ENCODE results near the gene PLEKHN1. TPM values are rescaled to one million over a fixed set of nuclear protein-coding genes. Genes with fewer than 3 reads are reported as not detected.

PLEKHN1 gene
- polyA plus RNA-seq, 1 donor: 0.49 TPM

DNA sequence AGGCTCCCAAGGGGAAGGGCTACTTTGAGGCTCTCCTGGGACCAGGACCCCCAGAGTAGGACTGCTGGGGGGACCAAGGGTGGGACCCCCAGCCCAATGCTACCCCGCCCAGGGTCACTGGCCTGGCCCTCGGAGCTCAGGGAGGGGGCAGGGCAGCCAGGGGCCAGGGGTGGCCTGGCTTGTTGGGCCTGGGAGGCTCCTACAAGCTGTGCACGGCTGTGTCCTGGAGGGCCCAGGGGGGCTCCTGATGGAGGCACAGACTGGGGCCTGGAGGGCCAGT is 31.4 kb downstream of the PLEKHN1 start:
- no peak overlapping the region for H3K27ac ChIP-seq (ENCODE audit: low read length)
- H3K9me3 ChIP-seq (ENCODE audit: control insufficient read depth, low read depth, low read length): peaks cover 22% of the 10 kb centered on the region
- DNase-seq: no peak
- no CpG with 5 or more reads among the region's 3 CpGs for WGBS (ENCODE audit: insufficient coverage, low lambda C conversion rate)
- no peaks in the 10 kb centered on the region for H3K36me3 ChIP-seq (ENCODE audit: control insufficient read depth, insufficient read depth, low read length)
- H3K4me3 ChIP-seq (ENCODE audit: low read length): no peak overlapping the region
- H3K4me1 ChIP-seq (ENCODE audit: control insufficient read depth, insufficient read depth, low read length): peaks cover 16% of the 10 kb centered on the region
- H3K27me3 ChIP-seq (ENCODE audit: control insufficient read depth, insufficient read depth, low read length): peaks cover 57% of the 10 kb centered on the region

DNA sequence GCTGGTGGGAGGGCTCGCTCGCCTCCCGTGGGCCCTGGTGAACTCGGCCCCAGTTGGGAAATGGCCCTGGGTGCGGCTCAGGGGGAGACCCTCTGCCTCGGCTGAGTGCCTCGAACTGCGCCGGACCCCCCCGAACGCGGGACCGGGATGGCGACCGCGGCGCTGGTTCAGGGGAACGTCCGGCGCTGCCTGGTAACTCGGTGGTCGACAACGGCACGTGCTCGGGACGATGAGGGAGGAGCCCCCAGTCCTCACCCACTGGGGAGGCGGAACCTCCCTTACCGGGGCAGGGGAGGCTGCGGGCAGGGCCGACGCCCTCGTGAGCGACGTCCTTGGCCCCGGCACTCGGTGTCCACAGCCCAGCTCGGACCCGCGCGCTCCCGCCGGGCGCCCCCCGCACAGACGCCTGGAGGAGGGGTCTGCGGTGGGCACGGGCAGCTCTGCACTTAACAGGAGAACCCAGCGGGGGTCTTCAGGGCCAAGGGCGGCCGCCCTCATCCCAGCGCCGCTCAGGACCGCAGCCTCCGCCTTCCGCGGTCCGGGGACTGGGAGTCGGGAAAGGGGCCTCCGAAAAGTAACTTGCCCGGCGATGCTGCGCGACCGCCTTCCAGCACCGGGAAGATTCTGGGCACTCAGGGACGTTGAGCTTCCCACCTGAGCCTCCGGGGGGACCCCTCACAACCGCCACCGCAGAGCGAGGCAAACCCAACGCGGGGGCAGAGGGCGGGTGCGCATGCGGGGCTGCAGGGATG is 31.9 kb downstream of the PLEKHN1 start:
- H3K4me1 ChIP-seq (ENCODE audit: control insufficient read depth, insufficient read depth, low read length): peaks cover 16% of the 10 kb centered on the region
- H3K27ac ChIP-seq (ENCODE audit: low read length): no peak overlapping the region
- H3K36me3 ChIP-seq (ENCODE audit: control insufficient read depth, insufficient read depth, low read length): no peaks in the 10 kb centered on the region
- WGBS (ENCODE audit: insufficient coverage, low lambda C conversion rate): no CpG with 5 or more reads among the region's 75 CpGs
- DNase-seq: no peak
- H3K9me3 ChIP-seq (ENCODE audit: control insufficient read depth, low read depth, low read length): peaks cover 17% of the 10 kb centered on the region
- peaks cover 57% of the 10 kb centered on the region for H3K27me3 ChIP-seq (ENCODE audit: control insufficient read depth, insufficient read depth, low read length)
- H3K4me3 ChIP-seq (ENCODE audit: low read length): no peak overlapping the region

DNA sequence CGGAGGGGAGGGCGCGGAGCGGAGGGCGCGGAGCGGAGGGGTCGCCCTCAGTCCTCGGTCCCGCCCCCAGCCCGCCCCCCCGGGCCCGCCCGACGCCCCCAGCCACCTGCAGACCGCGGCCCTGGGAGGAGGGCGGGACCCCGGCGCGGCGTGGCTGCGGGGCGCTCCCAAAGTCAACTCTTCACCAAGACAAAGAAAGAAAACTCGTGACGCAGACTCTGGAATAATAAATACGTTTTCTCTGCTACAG is 32.4 kb downstream of the PLEKHN1 start:
- Histone ChIP-seq H3K4me1 (ENCODE audit: control insufficient read depth, insufficient read depth, low read length) (peaks cover 16% of the 10 kb centered on the region), H3K27ac (ENCODE audit: low read length) (no peak overlapping the region), H3K36me3 (ENCODE audit: control insufficient read depth, insufficient read depth, low read length) (no peaks in the 10 kb centered on the region), H3K4me3 (ENCODE audit: low read length) (peak overlapping the region; percentile 18), H3K9me3 (ENCODE audit: control insufficient read depth, low read depth, low read length) (peaks cover 14% of the 10 kb centered on the region), H3K27me3 (ENCODE audit: control insufficient read depth, insufficient read depth, low read length) (peaks cover 57% of the 10 kb centered on the region)
- no peak for DNase-seq
- no CpG with 5 or more reads among the region's 27 CpGs for WGBS (ENCODE audit: insufficient coverage, low lambda C conversion rate)

DNA sequence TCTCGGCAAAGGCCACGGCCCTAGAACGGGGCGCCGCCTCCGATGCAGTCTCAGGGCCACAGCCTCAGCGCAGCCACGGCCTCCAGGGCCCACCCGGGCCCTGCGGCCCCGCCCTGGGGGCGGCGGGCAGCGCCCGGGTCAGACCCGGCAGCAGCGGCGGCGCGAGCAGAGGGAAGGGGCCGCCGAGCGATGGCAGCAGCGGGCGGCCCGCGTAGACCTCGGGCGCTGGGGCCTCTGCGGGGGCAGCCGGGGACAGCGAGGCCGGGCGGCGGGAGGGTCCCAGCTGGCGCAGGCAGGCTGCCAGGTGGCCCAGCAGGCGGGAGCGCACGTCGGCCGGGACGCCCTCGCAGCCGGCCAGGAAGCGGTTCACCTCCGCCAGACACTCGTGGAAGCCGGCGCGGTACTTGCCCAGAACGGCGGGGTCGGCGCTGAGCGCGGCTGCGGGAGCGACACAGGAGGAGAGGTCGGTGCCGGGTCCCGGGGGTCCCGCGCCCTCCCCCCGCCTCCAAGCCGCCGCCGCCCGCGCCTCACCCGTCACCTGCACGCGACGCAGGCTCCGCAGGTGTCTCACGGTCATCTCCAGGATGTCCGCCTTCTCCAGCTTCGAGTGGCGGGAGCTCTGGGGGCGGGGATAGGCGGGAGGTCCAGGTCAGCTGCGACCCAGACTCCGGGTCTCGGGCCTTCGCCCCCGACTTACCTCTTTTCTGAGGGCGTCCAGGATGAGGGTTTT is 32.9 kb downstream of the PLEKHN1 start:
- Histone ChIP-seq H3K4me3 (ENCODE audit: low read length) (peak overlapping the region; percentile 44), H3K27ac (ENCODE audit: low read length) (no peak overlapping the region), H3K4me1 (ENCODE audit: control insufficient read depth, insufficient read depth, low read length) (peaks cover 20% of the 10 kb centered on the region), H3K36me3 (ENCODE audit: control insufficient read depth, insufficient read depth, low read length) (no peaks in the 10 kb centered on the region), H3K9me3 (ENCODE audit: control insufficient read depth, low read depth, low read length) (peaks cover 14% of the 10 kb centered on the region), H3K27me3 (ENCODE audit: control insufficient read depth, insufficient read depth, low read length) (peaks cover 57% of the 10 kb centered on the region)
- peak in 1 of 2 donors; percentile 66 for DNase-seq
- WGBS (ENCODE audit: insufficient coverage, low lambda C conversion rate): no CpG with 5 or more reads among the region's 86 CpGs

DNA sequence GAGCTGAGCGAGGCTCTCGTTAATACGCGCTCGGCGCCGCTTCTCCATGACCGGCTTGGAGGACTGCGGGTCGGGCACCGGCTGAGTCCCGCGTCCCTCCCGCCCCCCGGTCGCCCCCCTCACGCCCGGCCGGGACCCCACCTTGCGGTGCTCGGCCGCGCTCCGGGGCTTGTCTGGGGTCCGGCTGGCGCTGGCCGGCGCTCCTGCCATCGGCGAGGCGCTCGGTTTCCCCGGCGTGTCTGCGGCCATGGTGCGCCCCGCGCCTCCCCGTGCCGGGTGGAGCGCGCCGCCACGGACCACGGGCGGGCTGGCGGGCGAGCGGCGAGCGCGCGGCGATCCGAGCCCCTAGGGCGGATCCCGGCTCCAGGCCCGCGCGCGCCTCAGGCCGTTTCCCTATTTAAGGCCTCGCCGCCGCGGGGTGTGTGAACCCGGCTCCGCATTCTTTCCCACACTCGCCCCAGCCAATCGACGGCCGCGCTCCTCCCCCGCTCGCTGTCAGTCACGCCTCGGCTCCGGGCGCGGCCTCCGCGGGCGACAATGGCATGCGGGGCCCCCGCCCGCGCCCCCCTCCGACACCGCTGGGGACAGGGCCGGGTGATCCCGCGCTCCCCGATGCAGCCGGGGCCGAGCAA is 33.6 kb downstream of the PLEKHN1 start, which contains the start of gene HES4:
Gene HES4 (minus strand): TSS at position 373 of the 632 bp plus-strand sequence. CDS start 124 bp downstream, at position 249.
- H3K27me3 ChIP-seq (ENCODE audit: control insufficient read depth, insufficient read depth, low read length): peaks cover 52% of the 10 kb centered on the region
- H3K4me3 ChIP-seq (ENCODE audit: low read length): peak within 1 kb of the TSS; percentile 66
- peak within 1 kb of the TSS; percentile 91 for H3K27ac ChIP-seq (ENCODE audit: low read length)
- H3K9me3 ChIP-seq (ENCODE audit: control insufficient read depth, low read depth, low read length): peaks cover 14% of the 10 kb centered on the region
- peak; percentile 88 to 94 for DNase-seq
- H3K4me1 ChIP-seq (ENCODE audit: control insufficient read depth, insufficient read depth, low read length): peaks cover 27% of the 10 kb centered on the region
- WGBS (ENCODE audit: insufficient coverage, low lambda C conversion rate): no CpG with 5 or more reads among the region's 95 CpGs
- H3K36me3 ChIP-seq (ENCODE audit: control insufficient read depth, insufficient read depth, low read length): no peaks in the 10 kb centered on the region

DNA sequence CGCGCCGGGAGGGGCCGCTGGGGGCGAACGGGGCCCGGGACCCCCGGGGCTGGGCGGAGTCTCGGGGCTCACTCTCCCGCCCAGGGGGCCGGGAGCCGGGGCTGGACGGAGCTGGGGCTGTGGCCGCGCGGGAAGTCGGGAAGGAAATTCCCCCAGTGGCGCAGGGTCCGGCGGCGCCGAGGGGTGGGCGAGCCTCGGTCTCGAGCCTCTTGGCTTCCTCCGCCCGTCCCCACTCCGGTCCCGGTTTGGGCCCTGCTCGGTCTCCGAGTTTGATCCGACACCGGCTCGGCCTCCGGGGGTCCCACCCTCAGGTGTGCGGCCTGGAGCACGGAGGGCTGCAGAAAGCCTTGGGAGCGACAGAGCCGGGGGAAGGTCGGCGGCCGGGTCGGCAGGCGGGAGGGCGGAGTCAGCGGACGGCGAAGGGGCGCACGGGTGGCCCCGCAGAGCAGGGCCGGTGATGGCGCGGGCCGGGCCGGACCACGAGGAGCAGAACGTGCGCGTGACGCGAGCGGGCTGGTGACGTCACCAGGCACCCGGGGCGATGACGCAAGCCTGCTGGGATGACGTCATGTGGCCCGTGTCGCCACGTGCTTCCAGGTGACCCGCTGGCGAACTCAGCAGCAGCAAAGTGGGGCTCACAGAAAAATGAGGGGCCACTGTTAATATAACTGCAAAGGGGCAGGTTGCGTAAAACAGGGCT is 34.2 kb downstream of the PLEKHN1 start:
- Histone ChIP-seq H3K4me1 (ENCODE audit: control insufficient read depth, insufficient read depth, low read length) (peaks cover 34% of the 10 kb centered on the region), H3K4me3 (ENCODE audit: low read length) (peak overlapping the region; percentile 66), H3K9me3 (ENCODE audit: control insufficient read depth, low read depth, low read length) (peaks cover 14% of the 10 kb centered on the region), H3K36me3 (ENCODE audit: control insufficient read depth, insufficient read depth, low read length) (no peaks in the 10 kb centered on the region), H3K27me3 (ENCODE audit: control insufficient read depth, insufficient read depth, low read length) (peaks cover 48% of the 10 kb centered on the region), H3K27ac (ENCODE audit: low read length) (peak overlapping the region; percentile 91)
- peak; percentile 78 to 85 for DNase-seq
- no CpG with 5 or more reads among the region's 75 CpGs for WGBS (ENCODE audit: insufficient coverage, low lambda C conversion rate)

DNA sequence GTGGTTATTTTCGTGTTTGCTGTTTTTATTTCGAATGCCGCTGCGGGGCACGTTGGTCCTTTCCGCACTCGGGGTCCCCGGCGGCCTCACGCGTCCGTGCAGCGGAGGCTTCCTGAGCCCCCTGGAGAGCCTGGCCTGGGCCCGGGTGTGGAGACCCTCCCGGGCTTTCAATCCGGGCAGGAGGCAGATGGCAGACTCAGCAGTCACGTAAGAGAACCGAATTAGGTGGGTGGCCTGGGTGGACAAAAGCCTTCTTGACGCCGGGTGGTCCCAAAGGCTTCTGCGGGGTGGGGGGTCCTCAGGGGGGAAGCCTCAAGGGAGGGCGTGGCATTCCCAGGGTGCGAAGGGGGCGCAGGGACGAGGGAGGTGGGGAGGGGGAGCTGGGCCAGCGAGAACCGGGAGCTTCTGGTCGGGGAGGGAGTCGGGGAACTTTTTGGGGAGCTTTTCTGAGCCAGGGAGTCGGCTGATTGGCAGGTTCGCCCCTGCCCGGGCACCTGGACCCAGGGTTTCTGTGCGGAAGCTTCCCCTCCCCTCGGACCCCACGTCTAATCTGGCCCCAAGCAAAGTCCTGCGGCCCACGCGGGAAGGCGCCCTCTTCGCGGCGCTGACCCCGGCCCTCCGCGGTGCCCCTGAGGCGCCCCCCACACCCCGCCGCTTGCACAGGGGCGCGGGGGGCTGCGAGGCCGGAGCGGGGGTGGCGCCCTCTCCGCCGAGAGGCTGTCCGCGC is 34.9 kb downstream of the PLEKHN1 start:
- Histone ChIP-seq H3K27ac (ENCODE audit: low read length) (peak overlapping the region; percentile 91), H3K36me3 (ENCODE audit: control insufficient read depth, insufficient read depth, low read length) (no peaks in the 10 kb centered on the region), H3K9me3 (ENCODE audit: control insufficient read depth, low read depth, low read length) (peaks cover 14% of the 10 kb centered on the region), H3K4me3 (ENCODE audit: low read length) (peak overlapping the region; percentile 66), H3K4me1 (ENCODE audit: control insufficient read depth, insufficient read depth, low read length) (peaks cover 41% of the 10 kb centered on the region), H3K27me3 (ENCODE audit: control insufficient read depth, insufficient read depth, low read length) (peaks cover 41% of the 10 kb centered on the region)
- no CpG with 5 or more reads among the region's 58 CpGs for WGBS (ENCODE audit: insufficient coverage, low lambda C conversion rate)
- DNase-seq: no peak

DNA sequence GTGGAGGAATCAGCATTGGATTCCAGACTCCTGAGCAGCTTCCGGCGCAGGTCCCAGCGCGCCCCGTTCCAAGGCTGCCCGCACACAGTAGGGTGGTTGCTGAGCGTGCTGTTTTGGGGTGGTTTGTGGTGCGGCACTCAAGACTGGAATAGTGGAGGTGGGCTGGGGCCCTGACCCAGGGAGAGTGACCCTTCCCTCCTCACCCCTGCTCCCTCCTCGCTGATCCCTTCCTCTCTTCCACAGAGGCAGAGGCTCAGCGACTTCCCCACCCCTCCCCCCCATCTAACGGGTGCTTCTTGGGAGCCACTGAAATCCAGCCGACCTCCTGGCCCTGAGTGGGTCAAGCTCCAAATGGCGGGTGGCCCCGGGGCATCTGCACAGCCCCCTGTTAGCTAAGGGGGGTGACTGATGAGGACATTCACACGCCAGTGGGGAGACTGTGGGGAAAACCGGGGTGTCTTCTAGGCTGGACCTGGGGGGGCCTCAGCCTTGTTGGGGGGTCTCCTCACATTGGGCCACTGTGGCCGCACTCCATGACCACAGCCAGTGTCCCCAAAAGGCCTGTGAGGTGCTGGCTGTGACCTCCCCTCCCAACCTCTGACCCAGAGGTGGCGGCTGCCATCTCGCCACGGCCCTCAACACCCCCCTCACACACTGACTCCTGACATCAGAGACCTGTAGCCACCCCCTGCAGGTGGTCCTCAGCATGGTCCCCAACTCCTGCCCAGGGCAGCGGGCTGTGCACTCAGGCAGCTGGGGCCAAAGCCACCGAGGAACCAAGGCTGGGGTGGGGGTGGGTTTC is 37.5 kb downstream of the PLEKHN1 start:
- no peak for DNase-seq
- no peak overlapping the region for H3K27ac ChIP-seq (ENCODE audit: low read length)
- WGBS (ENCODE audit: insufficient coverage, low lambda C conversion rate): no CpG with 5 or more reads among the region's 22 CpGs
- peaks cover 46% of the 10 kb centered on the region for H3K4me1 ChIP-seq (ENCODE audit: control insufficient read depth, insufficient read depth, low read length)
- H3K4me3 ChIP-seq (ENCODE audit: low read length): no peak overlapping the region
- peaks cover 19% of the 10 kb centered on the region for H3K27me3 ChIP-seq (ENCODE audit: control insufficient read depth, insufficient read depth, low read length)
- H3K9me3 ChIP-seq (ENCODE audit: control insufficient read depth, low read depth, low read length): peaks cover 11% of the 10 kb centered on the region
- no peaks in the 10 kb centered on the region for H3K36me3 ChIP-seq (ENCODE audit: control insufficient read depth, insufficient read depth, low read length)

DNA sequence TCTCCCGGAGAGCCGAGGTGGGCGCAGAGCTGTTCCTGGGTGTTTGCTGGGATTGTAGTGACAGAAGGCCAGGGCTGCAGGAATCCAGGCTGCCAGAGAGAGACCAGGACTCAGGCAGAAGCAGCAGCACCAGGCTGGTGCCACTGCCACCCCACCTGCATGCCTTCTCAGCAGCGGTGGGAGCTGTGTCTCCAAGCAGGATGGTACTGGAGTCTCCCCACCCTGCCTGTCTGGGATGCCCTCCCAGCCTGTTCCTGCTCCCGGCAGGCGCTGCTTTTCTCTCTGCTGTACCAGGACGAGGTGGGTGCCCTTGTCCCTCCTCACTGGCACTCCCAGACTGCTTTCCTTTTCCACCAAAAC is 38.1 kb downstream of the PLEKHN1 start:
- no peaks in the 10 kb centered on the region for H3K36me3 ChIP-seq (ENCODE audit: control insufficient read depth, insufficient read depth, low read length)
- peak overlapping the region; percentile 93 for H3K27ac ChIP-seq (ENCODE audit: low read length)
- H3K27me3 ChIP-seq (ENCODE audit: control insufficient read depth, insufficient read depth, low read length): peaks cover 14% of the 10 kb centered on the region
- H3K4me3 ChIP-seq (ENCODE audit: low read length): no peak overlapping the region
- H3K4me1 ChIP-seq (ENCODE audit: control insufficient read depth, insufficient read depth, low read length): peaks cover 45% of the 10 kb centered on the region
- no CpG with 5 or more reads among the region's 7 CpGs for WGBS (ENCODE audit: insufficient coverage, low lambda C conversion rate)
- DNase-seq: no peak
- H3K9me3 ChIP-seq (ENCODE audit: control insufficient read depth, low read depth, low read length): peaks cover 11% of the 10 kb centered on the region
